Muscle of arm (tissue), 12 donors: Measurements from ENCODE around the gene CHD5. TPM values are rescaled to one million over a fixed set of nuclear protein-coding genes. Genes with fewer than 3 reads are reported as not detected.

Experiments used
- DNase-seq: peaks from one replicate; pipeline ENCODE4 v3.0.0-alpha.2; 2013
- polyA plus RNA-seq, 12 donors: library from polyadenylated mRNA; unstranded; fragments of 120-200 nt; gene quantifications; one replicate each; pipeline ENCODE4 v1.2.1, GENCODE V29; 2013; ENCODE audit not compliant: insufficient read length in 12 of 12

CHD5 gene
- polyA plus RNA-seq, 12 donors, result 0.13 to 1.5 (median 0.22) TPM; not detected in 1

- DNase-seq, result no peak
Measured at GRCh38 chr1:6099787-6100765, 80.0 kb downstream of the CHD5 start.

GRCh38 chr1:6099297-6099696, 80.8 kb downstream of the CHD5 start:
- DNase-seq, result no peak

- peak; percentile 74 for DNase-seq
Measured at GRCh38 chr1:6098303-6099215, 81.6 kb downstream of the CHD5 start.

- DNase-seq, result no peak
Measured at GRCh38 chr1:6097824-6098223, 82.3 kb downstream of the CHD5 start.

- no peak for DNase-seq
Measured at GRCh38 chr1:6097117-6097595, 83.0 kb downstream of the CHD5 start.

- no peak for DNase-seq
Measured at GRCh38 chr1:6096243-6097116, 83.6 kb downstream of the CHD5 start.

- DNase-seq, result no peak
Measured at GRCh38 chr1:6095511-6096242, 84.4 kb downstream of the CHD5 start.

- no peak for DNase-seq
Measured at GRCh38 chr1:6094801-6095505, 85.2 kb downstream of the CHD5 start.

GRCh38 chr1:6094246-6094645, 85.9 kb downstream of the CHD5 start:
- DNase-seq, result no peak

GRCh38 chr1:6093611-6094010, 86.5 kb downstream of the CHD5 start:
- no peak for DNase-seq

GRCh38 chr1:6093071-6093470, 87.0 kb downstream of the CHD5 start:
- DNase-seq, result no peak

GRCh38 chr1:6092211-6092610, 87.9 kb downstream of the CHD5 start:
- no peak for DNase-seq

- no peak for DNase-seq
Measured at GRCh38 chr1:6091823-6092109, 88.4 kb downstream of the CHD5 start.

GRCh38 chr1:6090996-6091822, 88.9 kb downstream of the CHD5 start:
- no peak for DNase-seq

GRCh38 chr1:6090288-6090687, 89.8 kb downstream of the CHD5 start:
- DNase-seq, result no peak

- no peak for DNase-seq
Measured at GRCh38 chr1:6088956-6089355, 91.2 kb downstream of the CHD5 start.

GRCh38 chr1:6087958-6088357, 92.2 kb downstream of the CHD5 start:
- DNase-seq, result no peak

- DNase-seq, result no peak
Measured at GRCh38 chr1:6087377-6087772, 92.7 kb downstream of the CHD5 start.

- DNase-seq, result peak; percentile 24
Measured at GRCh38 chr1:6086762-6087376, 93.3 kb downstream of the CHD5 start.
